ENCODE results near the gene NANP.

DNA sequence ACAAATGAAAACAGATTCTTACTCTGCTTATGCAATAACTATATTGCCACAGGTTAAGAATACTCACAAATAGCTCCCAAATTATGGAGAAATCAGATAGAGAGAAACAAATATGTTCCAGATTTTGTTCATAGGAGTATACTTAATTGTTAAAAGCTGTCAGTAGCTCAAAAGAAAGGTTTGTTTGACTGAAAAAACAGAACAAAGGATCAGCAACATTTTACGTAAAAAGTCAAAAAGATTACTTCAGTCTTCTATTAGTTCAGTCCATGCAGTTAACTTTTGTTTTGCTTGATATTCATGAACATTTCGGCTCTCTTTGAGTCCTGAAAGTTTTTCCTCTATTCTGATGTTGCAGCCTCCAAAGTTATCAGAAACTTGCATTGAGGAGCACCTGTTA lies 13.4 kb upstream of the NANP start:
- TF ChIP-seq, protein P1, sequence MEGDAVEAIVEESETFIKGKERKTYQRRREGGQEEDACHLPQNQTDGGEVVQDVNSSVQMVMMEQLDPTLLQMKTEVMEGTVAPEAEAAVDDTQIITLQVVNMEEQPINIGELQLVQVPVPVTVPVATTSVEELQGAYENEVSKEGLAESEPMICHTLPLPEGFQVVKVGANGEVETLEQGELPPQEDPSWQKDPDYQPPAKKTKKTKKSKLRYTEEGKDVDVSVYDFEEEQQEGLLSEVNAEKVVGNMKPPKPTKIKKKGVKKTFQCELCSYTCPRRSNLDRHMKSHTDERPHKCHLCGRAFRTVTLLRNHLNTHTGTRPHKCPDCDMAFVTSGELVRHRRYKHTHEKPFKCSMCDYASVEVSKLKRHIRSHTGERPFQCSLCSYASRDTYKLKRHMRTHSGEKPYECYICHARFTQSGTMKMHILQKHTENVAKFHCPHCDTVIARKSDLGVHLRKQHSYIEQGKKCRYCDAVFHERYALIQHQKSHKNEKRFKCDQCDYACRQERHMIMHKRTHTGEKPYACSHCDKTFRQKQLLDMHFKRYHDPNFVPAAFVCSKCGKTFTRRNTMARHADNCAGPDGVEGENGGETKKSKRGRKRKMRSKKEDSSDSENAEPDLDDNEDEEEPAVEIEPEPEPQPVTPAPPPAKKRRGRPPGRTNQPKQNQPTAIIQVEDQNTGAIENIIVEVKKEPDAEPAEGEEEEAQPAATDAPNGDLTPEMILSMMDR (IDR thresholded peaks at IDR 0.05 in 8 of 11, conservative IDR thresholded peaks at IDR 0.05 in 3 of 11) = no peak
- TF ChIP-seq POLR2AphosphoS5 (IDR thresholded peaks at IDR 0.05) (no peak), POLR2A (IDR thresholded peaks at IDR 0.05) (no peak)

Measured in spleen (tissue), 7 donors.